HK-2 (cell line): ENCODE data around the gene CELF4.

ENCODE experiments used
- DNase-seq: peaks from one replicate; pipeline ENCODE4 v3.0.0-alpha.2; 2018; ENCODE audit not compliant: unreplicated experiment

CELF4 gene

DNA sequence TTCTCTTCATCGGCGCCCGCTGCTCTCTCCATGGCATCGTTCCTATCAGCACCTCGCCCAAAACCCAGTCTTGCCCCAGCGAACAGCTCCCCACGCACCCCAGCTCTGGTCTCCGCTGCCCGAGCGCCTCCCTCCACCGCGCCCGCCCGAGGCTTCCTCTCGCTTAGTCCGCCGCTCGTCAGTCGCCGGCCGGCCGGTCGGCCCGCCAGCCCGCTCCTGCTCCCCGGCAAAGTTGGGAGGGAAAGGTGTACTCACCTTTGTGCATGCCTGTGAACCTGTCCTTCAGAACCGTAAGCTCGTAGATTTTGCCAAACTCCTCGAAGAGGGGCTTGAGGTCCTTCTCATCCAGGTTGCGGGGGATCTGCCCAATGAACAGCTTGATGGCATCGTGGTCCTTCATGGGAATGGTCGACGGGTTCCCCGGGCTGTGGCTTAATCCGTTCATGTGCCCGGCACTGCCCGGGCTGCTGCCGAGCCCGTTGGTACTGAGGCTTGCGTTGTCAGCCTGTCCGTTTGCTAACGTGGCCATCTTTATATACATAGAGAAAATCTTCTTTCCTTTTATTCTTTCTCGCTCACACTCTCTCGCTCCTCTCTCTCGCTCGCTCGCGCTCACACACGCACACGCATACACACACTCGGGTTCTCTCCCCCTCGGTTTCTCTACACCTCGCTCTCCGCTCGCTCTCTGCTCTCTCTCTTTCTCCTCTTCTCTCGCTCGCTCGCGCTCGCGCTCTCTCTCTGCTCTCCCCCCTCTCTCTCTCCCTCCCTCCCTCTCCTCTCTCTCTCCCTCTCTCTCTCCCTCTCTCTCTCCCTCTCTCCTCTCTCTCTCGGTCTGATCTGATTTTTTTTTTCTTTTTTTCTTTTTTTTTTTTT is at the start of gene CELF4:
Gene CELF4 (minus strand): TSS at position 698 of the 876 bp plus-strand sequence.
- DNase-seq = peak; percentile 10

DNA sequence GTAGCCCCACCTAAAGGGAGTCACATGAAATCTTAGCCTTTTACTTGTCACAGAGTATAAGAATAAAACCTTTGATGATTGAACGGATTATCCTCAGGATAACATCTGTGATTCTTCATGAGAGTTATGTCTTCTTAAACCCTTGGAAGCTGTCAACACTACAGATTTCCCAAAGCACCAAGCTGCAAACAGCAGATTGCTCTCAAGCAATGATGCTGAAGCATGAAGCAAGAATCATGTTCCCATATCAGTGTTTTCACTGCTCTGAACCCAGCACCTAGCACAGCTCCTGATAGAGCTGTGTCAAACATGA is 47.6 kb upstream of the CELF4 start:
- DNase-seq = no peak

DNA sequence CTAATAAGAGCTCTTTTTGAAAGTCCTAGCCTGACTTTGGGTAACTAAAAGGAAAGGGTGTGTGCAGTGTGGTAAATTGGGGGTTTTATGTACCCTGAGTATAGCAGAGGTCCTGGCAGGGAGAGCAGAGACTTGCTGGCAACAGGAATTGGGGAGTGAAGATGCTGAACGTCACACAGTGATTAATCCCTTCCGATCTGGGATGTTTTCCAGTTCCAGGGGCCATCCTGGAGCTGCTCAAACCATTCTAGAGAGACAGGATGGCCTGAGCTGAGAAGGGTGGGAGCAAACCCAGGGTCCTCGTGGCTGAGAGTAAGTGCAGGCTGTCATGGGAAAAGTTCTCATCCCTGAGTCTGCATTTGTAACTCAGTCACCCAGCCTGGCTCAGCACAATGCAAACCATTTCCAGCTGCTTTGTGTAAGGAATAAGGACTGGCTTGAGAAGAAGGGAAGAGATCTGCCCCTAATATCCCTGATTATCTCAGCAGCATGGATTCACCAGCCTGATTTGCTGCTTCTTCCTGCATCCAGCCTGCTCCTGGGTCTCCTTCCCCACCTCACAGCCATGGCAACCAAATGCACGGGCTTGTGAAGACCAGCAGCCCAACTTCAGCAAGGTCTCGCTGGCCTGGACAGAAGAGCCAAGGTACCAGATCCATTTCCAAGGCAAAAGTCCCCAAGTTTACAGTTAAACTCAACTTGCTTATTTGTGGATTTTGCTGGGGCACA is 47.1 kb upstream of the CELF4 start:
- DNase-seq = no peak

DNA sequence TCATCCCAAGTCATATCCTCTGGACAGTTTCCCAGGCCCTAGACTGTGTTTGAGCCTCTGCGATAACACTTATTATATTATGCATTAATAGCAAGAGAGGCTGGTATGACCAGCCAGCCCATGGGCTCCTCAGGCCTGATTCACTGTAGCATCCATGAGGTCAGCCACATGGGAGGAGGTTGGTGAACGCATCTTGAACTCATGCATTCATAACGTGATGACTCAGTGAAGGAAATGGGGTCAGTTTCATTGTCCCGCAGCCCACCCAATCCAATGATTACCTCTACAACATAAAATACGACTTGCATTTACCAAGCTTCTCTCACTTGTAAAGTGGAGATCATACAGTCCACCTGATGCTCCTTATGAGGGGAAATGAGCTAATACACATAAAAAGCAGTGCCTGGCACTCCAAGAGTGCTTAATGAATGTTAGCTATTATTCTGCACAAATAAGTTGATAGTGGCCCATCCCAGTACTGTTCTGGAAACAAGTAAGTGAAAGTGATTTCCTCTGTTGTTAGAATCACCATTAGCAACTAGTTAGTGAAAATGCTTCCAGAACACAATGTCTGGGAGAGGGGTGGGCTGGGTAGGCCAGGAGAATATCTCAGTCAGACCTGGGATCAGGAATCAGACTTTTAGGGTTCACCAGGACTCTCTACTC is 46.1 kb upstream of the CELF4 start:
- DNase-seq = no peak

DNA sequence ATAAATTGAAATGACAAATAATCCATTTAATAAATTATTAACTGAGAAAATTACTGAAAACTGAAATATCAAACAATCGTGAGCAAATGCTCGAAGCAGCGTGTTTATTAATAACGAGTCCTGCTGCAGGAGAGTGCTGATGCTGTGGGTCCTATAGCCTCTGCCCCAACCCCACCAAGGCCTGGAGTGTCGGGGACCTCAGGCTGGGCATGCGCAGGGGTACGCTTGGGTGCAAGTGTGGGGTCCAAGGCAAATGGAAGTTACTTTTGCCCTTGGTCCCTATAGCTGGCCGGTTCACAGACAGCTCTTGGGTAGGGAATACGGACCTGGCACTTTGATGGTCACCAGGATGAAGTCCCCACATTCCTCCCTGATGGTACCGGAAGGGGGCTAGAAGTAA is 43.3 kb upstream of the CELF4 start:
- no peak for DNase-seq

DNA sequence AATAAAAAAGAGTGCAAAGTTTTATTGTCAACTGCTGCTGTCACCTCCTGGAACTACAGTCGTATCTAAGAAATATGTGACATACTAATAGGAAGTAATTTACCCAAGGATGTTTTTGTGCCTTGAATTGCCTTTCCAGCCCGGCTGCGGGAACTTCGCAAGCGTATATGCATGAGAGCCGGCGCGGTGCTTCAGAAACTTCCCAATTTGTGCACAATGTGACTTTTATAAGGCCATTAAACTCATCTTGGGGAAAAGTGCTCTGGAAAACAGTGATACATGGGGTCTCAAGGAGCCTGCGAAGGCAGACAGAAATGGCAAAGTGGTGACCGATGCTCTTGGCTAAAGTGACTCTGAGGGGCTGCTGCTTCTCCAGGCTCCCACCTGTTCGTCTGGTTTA is 41.7 kb upstream of the CELF4 start:
- DNase-seq = no peak

DNA sequence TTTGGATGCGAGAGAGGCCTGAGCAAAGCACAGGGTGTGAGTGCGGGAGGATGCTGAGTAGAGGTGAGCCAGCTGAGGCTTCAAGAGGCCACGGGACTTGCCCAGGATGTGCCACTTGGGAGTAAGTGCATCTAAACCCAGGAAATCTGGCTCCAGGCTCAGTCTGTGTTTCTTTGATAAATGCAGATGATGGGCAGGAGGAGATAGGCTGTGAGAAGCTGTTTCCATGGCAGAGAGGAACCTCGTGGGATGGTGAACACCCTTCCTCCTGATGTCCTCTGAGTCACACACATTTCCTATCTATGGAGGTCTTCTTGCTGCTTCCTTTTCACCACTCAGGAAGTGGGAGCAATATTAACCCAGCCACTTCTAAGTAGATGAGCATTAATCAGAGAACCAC is 38.4 kb upstream of the CELF4 start:
- no peak for DNase-seq

DNA sequence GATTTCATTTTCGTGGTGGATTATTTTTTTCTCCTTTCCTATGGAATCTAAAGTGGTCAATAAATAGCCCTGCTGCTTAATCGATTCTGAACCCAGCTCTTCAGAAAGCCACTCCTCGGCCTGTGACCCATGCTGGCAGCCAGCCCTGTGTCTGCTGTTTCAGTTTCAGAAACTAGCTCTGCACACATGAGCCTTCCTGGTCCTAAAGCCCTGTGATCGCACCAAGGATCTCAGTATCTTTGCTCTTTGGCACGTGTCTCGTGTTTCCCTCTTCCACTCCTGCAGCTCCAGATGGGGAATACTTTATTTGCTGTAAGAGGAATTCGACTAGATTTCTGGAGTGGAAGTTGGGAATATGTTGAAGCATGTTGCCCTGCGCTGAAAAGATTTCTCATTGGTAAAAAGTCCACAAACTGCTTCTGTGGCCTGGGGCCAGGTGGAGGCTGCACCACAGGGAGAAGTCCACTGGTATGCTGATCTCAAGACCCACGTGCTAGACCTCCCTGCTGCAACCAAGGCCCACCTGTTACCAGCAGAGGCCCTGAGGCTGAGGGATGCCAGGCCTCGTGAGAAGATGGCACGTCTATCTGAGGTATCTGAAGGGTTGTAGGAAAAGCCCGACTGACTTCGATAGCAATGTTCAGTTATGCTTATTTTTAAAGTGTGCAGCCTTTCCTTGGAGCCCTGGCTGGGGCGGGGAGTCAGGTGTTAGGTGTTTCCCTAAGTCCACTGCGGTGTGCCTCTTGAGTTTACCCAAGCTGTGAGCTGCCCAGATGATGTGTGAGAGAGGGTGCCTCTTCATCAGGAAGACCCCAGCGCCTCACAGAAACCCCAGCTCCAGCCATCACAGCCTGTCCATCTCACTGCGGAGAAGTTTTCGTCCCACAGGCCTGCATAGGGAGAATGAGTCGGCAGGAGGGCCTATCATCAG is 33.6 kb upstream of the CELF4 start:
- DNase-seq = no peak

DNA sequence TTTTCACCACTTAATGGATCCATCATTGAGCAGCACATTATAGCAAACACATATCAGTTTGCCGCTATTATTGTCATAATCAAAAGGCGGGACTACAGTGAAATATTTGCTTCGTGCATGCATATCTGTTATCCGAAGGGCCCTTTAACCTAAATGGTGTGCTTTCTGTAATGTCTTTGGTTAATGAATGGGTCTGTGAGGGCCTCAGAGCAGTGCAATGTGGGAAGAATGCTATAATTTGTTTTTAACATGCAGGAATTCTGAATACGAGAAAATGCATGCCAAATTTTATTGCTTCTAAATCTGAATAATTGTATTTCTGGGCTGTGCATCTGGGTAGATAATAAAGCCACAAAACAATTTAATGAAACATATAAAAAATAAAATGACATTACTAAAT is 32.8 kb upstream of the CELF4 start:
- DNase-seq = no peak

DNA sequence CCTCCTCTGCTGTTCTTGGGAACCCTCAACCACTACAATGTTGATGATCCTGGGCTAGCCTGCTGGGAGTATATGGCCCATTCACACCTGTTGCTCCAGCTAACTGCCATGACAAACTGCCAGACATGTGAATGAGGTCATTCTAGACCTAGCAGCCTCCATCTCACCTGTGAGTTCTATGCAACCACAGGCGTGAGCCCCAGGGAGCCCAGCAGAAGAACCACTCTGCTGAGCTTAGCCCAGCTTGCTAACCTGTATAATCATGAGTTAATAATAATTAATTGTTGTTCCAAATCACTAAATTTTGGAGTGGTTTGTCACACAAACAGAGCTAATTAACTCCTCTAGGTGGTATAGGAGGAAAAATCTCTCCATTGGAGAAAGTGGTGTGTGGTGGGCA is 24.7 kb upstream of the CELF4 start:
- DNase-seq = no peak

DNA sequence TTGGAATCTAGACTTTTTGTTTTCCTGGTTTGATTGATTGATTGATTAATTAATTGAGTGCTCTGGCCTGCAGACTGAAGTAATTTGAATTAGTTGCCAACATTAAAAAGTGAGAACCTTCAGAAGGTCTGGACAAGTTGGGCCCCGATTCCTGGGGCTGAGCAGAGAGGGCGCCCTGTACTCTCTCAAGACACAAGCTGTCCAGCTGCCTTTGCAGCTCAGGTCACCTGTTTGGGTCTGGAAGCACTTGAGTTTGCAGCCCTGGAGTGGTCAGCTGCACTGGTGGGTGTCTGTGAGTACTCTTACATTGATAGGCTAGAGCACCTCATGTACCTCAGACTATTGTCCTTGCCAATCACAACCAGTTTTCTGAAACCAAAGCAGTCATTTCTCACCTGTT is 22.7 kb upstream of the CELF4 start:
- DNase-seq = no peak

DNA sequence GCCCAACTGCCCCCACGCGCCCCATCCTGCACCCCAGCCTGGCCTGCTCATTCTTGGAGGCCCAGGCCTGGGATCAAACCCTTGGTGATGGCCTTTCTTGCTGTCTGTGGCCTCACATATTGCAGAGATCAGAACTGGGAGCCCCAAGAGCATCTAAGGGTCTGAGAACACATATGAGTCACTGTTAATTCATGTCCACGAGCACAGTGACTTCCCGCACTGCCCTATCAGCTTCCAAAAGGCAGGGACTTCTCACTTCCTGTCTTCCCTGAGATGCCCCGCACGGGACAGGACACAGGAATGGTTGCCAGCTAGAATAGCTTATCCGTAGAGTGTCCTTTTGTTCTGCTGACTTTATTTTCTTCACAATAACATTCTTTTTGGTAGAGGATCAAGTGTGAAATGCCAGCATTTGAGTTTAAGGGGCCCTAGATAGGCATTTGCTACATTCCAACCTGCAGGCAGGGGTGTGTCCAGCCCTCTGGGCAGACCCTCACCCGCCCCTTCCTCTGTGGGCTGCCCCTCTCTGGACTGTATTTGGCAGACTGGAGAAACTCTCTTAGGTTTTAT is 21.1 kb upstream of the CELF4 start:
- no peak for DNase-seq

DNA sequence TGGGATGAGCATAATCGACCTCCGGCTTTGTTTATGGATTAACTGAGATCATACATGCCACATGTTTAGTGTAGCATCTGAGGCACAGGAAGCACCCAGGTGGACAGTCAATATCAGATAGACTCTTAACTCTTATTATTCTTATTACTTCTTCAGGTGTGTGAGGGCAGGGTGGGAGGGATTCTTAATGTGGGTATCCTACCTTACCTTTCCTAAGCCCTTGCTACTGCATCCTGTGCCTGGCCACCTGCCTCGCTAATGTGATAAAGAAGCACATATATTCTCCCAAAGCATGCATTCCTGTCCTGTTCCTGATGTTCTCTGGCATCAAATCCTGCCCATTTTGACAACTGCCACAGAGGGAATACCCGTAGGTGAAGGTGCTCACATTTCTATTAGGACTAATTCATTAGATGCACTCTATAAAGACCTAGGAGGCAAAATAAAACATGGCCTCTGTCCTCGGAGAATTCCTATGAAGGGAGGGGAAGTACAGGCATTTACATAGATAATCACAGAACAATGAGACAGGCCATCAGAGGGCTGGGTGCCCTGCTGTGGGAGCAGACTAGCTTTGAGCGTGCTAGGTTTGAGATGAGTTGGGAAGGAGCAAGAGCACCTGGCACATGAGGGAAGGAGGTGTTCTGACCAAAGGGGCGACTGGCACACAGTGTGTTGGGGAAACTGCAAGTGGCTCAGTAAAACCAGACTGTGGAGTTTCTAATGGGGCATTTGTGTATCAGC is 19.5 kb upstream of the CELF4 start:
- DNase-seq = no peak

DNA sequence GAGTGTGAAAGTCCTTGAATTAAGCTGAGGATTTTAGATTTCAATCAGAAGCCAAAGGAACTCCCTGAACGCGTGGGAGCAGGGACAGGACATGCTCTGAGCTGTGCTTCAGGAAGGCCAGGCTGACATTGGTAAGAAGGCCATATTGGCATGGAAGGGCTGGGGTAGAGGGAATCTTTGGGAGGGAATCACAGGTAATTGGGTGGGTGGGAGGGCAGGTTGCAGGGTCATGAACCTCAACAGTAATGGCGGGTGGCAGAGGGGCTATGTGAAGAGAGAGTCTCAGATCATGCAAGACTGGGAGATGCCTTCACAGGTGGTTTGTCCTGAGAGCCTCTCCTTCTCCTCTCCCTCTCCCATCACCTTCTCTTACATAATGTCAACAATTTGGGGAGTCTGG is 18.6 kb upstream of the CELF4 start:
- no peak for DNase-seq

DNA sequence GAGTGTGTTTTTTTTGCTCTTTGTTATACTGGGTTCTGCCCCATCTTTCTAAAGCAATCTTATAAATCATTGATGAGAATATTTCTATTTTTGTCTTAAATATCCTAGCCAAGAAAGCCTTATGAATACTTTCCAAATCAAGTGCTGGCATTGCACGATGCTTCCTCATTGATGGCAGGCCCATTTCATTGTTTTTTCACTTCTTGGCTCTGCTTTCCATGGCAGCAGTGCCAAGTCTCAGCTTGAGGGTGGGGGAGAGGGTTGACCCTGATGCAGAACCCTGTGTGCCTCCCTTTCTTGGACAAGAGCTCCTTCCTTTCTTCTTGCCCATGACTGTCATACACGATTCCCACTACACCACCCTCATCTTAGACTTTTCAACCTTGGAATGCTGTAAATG is 16.7 kb upstream of the CELF4 start:
- DNase-seq = no peak

DNA sequence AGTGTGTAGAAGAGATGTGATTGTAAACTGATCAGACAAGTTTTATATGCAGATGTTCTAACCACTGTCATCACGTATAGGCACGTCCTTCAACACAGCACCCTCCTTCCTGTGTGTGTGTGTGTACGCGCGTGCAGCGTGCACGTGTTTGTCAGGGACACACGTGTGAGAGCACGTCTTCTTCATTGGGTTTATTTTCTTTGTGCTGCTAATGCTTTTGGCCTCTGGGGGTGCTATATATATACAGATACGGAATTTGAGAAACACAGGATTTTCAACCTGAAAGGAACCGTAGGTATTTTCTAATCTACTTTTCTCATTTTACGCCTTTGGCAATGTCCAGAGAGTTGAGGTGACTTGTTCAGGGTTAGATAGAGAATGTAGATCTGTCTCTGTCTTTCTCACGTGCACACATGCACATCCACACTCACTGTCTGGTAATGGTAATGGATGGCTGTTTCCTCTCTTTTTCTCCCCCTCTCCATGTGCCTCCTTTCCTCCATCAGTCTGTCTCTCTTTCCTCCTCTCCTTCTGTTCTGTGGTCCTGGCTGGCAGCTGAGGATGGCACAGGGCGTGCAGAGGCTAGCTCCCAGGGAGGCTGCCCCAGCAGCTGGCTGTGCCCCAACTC is 13.4 kb upstream of the CELF4 start:
- no peak for DNase-seq

DNA sequence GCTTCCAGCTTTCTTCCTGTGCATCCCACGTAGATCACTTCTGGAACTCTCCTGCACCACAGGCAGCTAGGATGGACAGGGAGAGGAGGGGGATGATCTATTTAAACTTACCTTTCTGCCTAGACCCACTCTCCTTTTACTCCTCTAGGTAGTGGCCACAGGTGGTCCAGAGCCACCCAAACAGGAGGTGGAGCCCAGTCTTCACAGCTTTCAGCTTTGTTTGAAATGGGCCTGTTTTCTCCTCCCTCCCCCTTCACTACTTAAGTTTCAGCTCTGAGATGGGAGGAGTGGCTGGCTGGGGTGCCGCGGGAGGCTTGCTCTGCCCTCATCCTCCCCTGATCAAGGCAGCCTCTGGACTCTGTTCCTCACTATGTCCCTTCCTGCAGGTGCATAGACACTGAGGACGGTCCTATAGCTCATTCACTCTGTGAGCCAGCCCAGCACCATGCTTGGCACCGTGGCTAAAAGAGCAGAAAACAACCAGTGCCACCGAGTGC is 12.6 kb upstream of the CELF4 start:
- no peak for DNase-seq

DNA sequence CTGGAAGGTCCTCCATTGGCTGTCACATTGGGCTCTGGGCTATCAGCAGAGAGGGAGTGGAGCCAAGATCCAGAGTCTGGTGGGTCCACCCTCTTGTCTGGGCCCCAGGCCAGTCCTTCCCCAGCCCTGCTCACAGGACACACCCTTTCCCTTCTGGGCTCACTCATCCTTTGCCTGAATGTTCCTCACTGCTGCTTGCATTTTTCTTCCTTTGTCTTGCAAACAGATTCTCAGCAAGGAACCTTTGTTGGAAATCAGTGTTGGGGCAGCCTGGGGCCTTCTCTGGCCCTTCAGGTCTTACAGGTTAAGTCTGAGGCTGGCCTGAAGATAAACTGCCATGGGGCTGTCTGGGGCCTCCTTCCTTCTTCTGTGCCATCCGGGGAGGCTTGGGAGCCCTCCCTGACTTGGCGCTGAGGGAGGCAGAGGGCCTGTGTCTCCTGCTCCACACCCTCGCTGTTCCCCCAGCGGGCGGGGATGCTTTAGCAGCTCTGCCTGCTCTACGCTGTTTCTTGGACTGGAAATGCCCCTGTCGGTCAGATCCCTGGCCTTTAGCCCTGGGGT is 11.5 kb upstream of the CELF4 start:
- no peak for DNase-seq

DNA sequence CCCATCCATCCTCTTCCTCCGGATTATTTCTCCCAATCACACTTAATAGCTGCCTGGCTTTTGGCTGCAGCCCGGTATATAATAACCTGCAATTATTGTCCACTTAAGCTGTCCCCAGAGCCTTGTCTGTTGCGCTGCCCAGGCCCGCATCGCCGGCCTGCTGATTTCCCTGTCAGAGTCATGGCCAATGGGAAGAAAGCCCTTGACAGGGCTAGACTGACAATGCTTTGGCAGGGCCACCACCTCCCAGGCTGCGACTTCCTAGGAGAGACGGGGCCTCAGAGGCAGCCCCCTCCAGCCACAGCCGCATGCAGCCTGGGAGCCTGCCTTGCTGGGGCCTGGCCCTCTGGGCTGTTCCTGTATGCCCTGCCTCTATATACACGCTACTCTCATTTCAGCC is 10.0 kb upstream of the CELF4 start:
- DNase-seq = no peak

DNA sequence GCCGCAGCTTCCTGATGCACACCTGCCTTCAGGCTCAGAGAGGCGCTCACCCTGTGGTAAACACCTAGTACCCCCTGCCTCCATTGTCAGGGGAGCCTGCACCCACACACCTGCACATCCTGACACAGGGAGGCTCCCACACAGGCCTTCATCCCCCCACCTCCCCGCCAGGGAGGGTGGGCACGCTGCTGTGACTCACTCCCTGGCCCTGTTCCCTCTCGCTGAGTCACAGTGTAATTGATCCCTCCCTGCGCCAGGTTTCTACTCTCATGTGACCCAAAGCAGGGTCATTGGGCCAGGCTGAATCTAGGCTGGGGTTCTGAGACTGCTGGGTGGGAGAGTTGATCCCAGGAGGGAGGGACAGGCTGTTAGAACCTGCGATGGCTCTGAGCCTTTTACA is 8.5 kb upstream of the CELF4 start:
- DNase-seq = peak; percentile 28
